Activated naive CD4-positive, alpha-beta T cell treated with anti-CD3 and anti-CD28 coated beads for 36 hours (primary cell): ENCODE data around the gene CYP2R1. TPM values are rescaled to one million over a fixed set of nuclear protein-coding genes. Genes with fewer than 3 reads are reported as not detected.

ENCODE experiments used
- CTCF ChIA-PET: fragments of 350-600 bp; sonication (Branson Sonifier 250); formaldehyde crosslinking; loops from one replicate; lab custom pipeline; 2021; ENCODE audit warnings: antibody characterized with exemption; lab: Charles Lee
- DNase-seq: peaks from one replicate; pipeline ENCODE4 v3.0.0-alpha.2; 2020
- H3K27ac Mint-ChIP-seq: one replicate; pipeline ENCODE4 v1.8.0; 2021; ENCODE audit warnings: mild to moderate bottlenecking, mixed read lengths
- H3K27me3 Mint-ChIP-seq: one replicate; pipeline ENCODE4 v1.8.0; 2021; ENCODE audit warnings: low read depth, mixed read lengths
- H3K36me3 Mint-ChIP-seq: one replicate; pipeline ENCODE4 v1.8.0; 2021; ENCODE audit warnings: low read depth, mixed read lengths
- H3K4me1 Mint-ChIP-seq: one replicate; pipeline ENCODE4 v1.8.0; 2021; ENCODE audit warnings: low read depth, mixed read lengths
- H3K4me3 Mint-ChIP-seq: one replicate; pipeline ENCODE4 v1.8.0; 2021; ENCODE audit warnings: mild to moderate bottlenecking, moderate library complexity, mixed read lengths
- H3K9me3 Mint-ChIP-seq: one replicate; pipeline ENCODE4 v1.8.0; 2021; ENCODE audit warnings: mixed read lengths
- intact Hi-C: fragments of 100-400 bp; cut with micrococcal nuclease; formaldehyde crosslinking; loops from one replicate; pipeline ENCODE4 v1.15.1; 2023
- total RNA-seq, 2 experiments: library from RNA; stranded (reverse); gene quantifications; one replicate each; pipeline ENCODE4 v1.2.3, GENCODE V29; 2021

The CYP2R1 gene
- total RNA-seq, 2 experiments from 2014 or later: 12.0 to 12.6 TPM

GRCh38 chr11:14906993-14907392 lies 15.0 kb upstream of the CYP2R1 start:
- intact Hi-C loops: loop anchor here (1.0 to 10.0 kb wide), 5 partner anchors 117 to 1132 kb away; no protein-coding TSS in a partner anchor
- no peak overlapping the region for H3K4me3 Mint-ChIP-seq
- no peak overlapping the region for H3K27ac Mint-ChIP-seq
- DNase-seq: no peak
- CTCF ChIA-PET: interaction anchor here (0.5 to 8.3 kb wide), 63 partner anchors 9 to 452 kb away, joined by 3 to 181 read pairs (median 9); partner anchors contain the start of genes CALCB, COPB1, CYP2R1 and PDE3B
- no peaks in the 10 kb centered on the region for H3K9me3 Mint-ChIP-seq
- H3K27me3 Mint-ChIP-seq: no peaks in the 10 kb centered on the region
- no peaks in the 10 kb centered on the region for H3K36me3 Mint-ChIP-seq
- peaks cover 39% of the 10 kb centered on the region for H3K4me1 Mint-ChIP-seq

DNA sequence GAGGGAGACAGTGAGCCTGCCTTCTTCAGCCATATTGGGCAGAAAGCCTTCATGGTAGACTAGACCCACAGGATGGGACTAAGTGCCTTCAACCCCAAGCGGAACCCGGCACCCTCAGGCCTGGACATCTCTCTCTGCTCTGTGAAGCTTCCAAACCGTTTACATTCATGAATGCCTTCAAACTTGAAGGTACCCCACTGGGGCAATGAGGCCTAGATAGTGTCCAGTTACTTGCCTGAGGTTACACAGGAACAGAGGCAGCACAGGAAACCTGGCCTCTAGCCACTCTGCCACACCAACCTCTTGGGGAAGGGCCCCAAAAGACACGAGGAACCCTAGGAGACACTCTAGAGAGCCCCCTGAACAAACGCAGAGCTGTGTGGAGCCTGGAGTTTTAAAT lies 14.5 kb upstream of the CYP2R1 start:
- Mint-ChIP-seq H3K9me3 (no peaks in the 10 kb centered on the region), H3K27me3 (no peaks in the 10 kb centered on the region), H3K4me3 (peak overlapping the region; percentile 41), H3K36me3 (no peaks in the 10 kb centered on the region), H3K4me1 (peaks cover 39% of the 10 kb centered on the region), H3K27ac (no peak overlapping the region)
- CTCF ChIA-PET: interaction anchor here (0.6 to 8.3 kb wide), 55 partner anchors 9 to 452 kb away, joined by 3 to 181 read pairs (median 9); partner anchors contain the start of genes CALCB, COPB1, CYP2R1 and PDE3B
- intact Hi-C loops: loop anchor here (5.0 to 10.0 kb wide), 2 partner anchors 949 to 1132 kb away; no protein-coding TSS in a partner anchor
- DNase-seq: peak; percentile 9

DNA sequence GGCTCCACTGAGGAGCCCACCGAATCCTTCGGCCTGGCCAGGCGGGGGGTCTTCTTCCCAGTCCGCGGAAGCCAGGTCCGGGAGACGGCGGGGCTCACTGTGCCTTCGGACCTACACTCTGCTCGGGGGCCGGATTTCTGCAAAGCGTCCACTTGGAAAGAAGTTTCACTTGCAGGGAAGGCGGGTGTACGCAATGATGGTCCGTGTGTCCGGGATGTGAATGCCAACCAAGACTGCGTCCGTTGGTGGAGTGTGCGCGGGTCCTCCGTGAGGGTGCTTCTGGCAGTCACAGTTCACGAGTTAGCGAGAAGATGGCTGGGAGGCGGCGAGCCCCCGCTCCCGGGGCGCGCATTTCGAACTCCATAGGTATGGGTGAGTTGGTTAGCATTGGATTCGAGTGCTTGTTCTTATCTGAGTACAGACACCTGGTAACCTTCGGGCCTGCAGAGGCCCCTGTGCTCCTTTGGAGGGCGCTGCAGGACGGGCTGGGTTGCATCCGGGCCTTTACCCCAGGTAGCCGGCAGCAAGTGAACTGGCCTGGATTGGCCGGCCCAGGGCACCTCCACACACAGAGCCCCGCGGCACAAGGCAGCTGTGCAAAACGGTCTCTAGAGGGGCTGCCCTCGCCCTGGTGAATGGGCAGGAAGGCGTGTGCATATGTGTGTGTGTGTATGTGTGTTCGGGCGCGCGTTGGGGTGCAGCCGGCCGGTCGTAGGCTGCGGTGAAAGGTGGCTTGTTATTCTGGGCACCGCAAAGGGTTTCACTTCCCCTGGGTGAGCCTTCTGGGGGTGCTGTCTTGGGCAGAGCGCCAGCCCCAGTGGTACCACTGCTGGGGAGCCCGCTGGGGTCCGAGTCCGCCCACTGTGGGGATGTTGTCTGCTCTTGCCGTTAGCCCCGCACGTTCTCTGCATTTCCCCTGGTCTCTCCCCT lies 13.3 kb upstream of the CYP2R1 start:
- Mint-ChIP-seq H3K4me3 (peak overlapping the region; percentile 92), H3K9me3 (no peaks in the 10 kb centered on the region), H3K36me3 (no peaks in the 10 kb centered on the region), H3K4me1 (peaks cover 39% of the 10 kb centered on the region), H3K27me3 (no peaks in the 10 kb centered on the region), H3K27ac (peak overlapping the region; percentile 84)
- DNase-seq: peak; percentile 91
- intact Hi-C loops: loop anchor here (1.0 to 10.0 kb wide), 8 partner anchors 13 to 1131 kb away; partner anchors contain the start of genes COPB1, CYP2R1, PDE3B and PSMA1
- CTCF ChIA-PET: interaction anchor here (0.5 to 8.3 kb wide), 24 partner anchors 12 to 452 kb away, joined by 3 to 181 read pairs (median 4); partner anchors contain the start of genes CALCB, CYP2R1, PDE3B and PSMA1

- peak; percentile 88 for DNase-seq
- Mint-ChIP-seq H3K36me3 (no peaks in the 10 kb centered on the region), H3K4me3 (peak overlapping the region; percentile 92), H3K4me1 (peaks cover 39% of the 10 kb centered on the region), H3K27me3 (no peaks in the 10 kb centered on the region), H3K9me3 (no peaks in the 10 kb centered on the region), H3K27ac (peak overlapping the region; percentile 69)
- intact Hi-C loops: loop anchor here (1.0 to 10.0 kb wide), 8 partner anchors 12 to 1130 kb away; partner anchors contain the start of genes COPB1, CYP2R1, PDE3B and PSMA1
- CTCF ChIA-PET: interaction anchor here (0.5 to 8.3 kb wide), 16 partner anchors 12 to 450 kb away, joined by 3 to 181 read pairs (median 4); partner anchors contain the start of gene CYP2R1
These were observed 12.7 kb upstream of the CYP2R1 start for GRCh38 chr11:14904745-14905103.

DNA sequence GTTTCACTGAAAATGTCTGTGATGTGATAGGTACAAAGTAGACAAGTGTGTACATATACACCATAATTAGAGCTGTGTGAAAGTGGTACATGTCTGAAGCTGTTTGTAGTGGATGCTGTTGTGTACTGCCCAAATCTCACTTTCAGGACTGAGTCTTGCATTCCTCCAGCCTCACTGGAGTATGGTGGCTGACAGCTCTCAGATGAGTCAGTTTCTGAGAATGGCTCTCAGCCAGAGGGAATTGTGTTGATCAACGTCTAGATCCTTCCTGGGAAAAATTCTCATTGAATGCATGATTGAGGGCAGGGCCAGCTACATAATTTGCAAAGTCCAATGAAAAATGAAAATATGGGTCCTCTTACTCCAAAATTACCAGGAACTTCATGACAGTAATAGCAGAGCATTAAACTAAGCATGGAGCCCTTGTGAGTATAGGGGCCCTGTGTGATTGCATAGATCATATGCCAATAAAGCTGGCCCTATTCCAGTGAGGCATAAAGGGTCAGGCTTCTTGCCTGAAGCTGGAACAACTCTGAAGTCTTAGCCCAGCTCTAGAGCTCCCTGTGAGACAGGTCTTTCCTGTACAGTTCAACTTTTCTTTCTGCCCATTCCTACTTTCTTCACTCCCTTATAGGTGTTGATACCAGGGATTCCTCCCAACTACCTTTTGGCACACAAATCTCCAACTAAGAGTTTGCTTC lies 10.8 kb upstream of the CYP2R1 start:
- intact Hi-C loops: loop anchor here (10.0 kb wide), 1 partner anchor 1128 kb away; no protein-coding TSS in a partner anchor
- H3K4me1 Mint-ChIP-seq: peaks cover 28% of the 10 kb centered on the region

DNA sequence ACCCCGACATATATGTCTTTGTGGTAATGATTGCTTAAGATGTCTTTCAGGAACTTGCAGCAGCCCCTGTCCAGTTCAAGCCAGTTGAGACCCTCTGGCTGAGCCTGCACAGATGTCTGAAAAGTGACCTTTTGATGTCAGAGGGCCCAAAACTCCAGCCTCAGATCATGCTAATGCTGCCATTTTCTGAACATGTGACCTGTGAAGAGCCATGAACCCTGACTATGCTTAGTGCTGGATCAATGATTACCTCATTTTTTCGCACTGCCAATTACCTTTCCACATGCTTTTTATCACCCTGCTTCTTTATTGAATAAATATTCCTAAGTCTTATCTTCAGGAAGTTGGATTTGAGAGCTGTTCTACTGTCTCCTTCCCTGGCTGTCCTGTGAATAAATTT lies 6.9 kb upstream of the CYP2R1 start:
- intact Hi-C loops: no loop called here
- Mint-ChIP-seq H3K4me1 (peaks cover 17% of the 10 kb centered on the region), H3K9me3 (no peaks in the 10 kb centered on the region), H3K27ac (no peak overlapping the region), H3K27me3 (no peaks in the 10 kb centered on the region), H3K4me3 (no peak overlapping the region), H3K36me3 (no peaks in the 10 kb centered on the region)
- DNase-seq: no peak
- CTCF ChIA-PET: interaction anchor here (0.6 to 1.6 kb wide), 2 partner anchors 8 to 258 kb away, joined by 6 to 10 read pairs; no protein-coding TSS in a partner anchor

More for the DNA sequence above, 10.8 kb upstream of the CYP2R1 start:
- Mint-ChIP-seq H3K27me3 (no peaks in the 10 kb centered on the region), H3K36me3 (no peaks in the 10 kb centered on the region), H3K27ac (no peak overlapping the region), H3K4me3 (no peak overlapping the region), H3K9me3 (no peaks in the 10 kb centered on the region)
- no peak for DNase-seq
- CTCF ChIA-PET: interaction anchor here (0.5 to 8.3 kb wide), 5 partner anchors 10 to 371 kb away, joined by 5 to 115 read pairs (median 8); partner anchors contain the start of gene CYP2R1

DNA sequence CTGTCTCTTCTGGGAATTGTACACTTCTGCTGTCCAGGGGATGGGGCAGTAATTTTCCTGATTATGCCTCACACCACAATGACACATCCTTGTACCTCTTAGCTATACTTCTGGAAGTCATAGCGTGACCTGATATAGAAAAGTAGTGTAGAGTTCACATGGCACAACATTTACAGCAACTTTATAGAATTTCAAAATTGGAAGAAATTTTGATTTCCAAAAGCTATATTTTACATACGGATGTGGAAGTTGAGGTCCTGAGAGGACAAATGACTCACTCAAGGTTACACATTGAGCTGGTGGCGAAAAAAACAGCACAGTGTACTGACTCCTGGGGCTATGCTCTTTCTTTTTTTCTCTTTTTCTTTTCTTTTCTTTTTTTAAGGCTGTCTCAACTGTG lies 6.3 kb upstream of the CYP2R1 start:
- CTCF ChIA-PET: interaction anchor here (0.6 to 1.6 kb wide), 3 partner anchors 9 to 335 kb away, joined by 3 to 10 read pairs (median 6); no protein-coding TSS in a partner anchor
- H3K4me1 Mint-ChIP-seq: peaks cover 21% of the 10 kb centered on the region
- H3K27me3 Mint-ChIP-seq: no peaks in the 10 kb centered on the region
- intact Hi-C loops: no loop called here
- DNase-seq: no peak
- no peak overlapping the region for H3K4me3 Mint-ChIP-seq
- no peak overlapping the region for H3K27ac Mint-ChIP-seq
- no peaks in the 10 kb centered on the region for H3K9me3 Mint-ChIP-seq
- no peaks in the 10 kb centered on the region for H3K36me3 Mint-ChIP-seq

DNA sequence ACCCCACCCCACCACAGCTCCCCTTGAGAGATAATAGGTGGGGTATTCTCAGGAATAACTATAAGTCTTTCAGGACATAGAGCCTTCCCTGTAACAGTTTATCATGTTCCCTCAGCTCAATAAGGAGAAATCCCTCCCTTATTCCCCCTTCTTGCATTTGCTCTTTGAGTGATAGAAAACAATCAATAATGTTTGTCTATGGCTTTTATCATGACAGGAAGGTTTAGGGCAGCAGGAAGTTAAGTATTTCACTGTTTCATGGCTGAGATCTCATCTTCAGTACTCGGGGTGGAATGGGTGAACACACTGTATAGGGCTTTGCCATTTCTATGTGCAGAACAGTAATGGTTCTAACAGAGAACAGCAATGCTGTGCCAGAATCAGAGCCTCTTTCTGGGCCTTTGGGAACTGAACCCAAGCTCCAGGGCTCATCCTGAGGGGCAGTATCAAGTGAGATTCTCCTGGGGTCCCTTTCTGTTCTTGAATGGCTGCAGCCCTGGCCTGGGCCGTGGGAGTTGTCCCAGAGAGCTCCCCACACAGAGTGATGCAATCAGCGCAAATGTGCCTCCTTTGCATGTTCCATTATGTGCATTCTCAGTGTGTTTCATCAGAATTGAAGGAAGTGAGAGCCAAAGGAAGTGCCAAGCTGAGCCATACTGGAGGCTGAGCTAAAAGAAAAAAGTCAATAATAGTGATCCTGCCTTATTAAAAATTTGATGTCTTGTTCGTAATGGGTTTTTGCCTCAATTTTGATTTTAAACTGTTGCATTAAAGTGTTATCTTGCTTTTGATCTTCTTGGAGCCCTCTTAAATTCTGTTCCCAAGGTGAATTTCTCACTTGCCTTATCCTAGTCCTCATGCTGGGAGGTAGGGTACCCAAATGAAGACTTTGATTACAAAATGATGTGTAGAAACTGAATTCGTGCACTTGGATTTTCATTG lies 2.9 kb upstream of the CYP2R1 start:
- H3K27ac Mint-ChIP-seq: peak overlapping the region; percentile 62
- H3K4me3 Mint-ChIP-seq: no peak overlapping the region
- peaks cover 39% of the 10 kb centered on the region for H3K4me1 Mint-ChIP-seq
- DNase-seq: peak; percentile 60
- H3K27me3 Mint-ChIP-seq: no peaks in the 10 kb centered on the region
- peaks cover 4% of the 10 kb centered on the region for H3K9me3 Mint-ChIP-seq
- H3K36me3 Mint-ChIP-seq: peaks cover 5% of the 10 kb centered on the region
- intact Hi-C loops: loop anchor here (5.0 kb wide), 1 partner anchor 1028 kb away; no protein-coding TSS in a partner anchor
- CTCF ChIA-PET: interaction anchor here (8.0 kb wide), 1 partner anchor 11 kb away, joined by 115 read pairs; no protein-coding TSS in a partner anchor

DNA sequence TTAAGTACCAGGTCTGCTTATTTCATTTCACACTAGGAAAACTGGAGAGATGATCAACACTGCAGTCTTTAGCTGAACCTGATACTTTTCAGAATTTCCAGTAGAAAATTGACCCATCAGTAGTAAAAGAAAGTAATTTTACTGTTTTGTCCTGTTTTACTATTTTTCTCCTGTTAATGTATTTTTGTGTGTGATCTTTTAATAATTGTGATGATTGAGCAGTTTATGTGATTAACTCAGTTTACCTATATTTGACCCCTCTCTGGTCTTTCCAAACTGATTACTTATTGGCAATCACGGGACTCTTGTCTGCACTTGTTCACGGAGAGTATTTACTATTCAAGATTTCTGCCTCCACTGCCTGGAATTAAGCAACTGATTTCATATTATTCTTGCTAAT lies 546 bp upstream of the CYP2R1 start:
- Mint-ChIP-seq H3K9me3 (peaks cover 4% of the 10 kb centered on the region), H3K27me3 (no peaks in the 10 kb centered on the region), H3K36me3 (peaks cover 5% of the 10 kb centered on the region), H3K4me3 (peak overlapping the region; percentile 86), H3K27ac (peak overlapping the region; percentile 85), H3K4me1 (peaks cover 50% of the 10 kb centered on the region)
- intact Hi-C loops: loop anchor here (1.0 to 5.0 kb wide), 3 partner anchors 13 to 1025 kb away; no protein-coding TSS in a partner anchor
- DNase-seq: no peak
- CTCF ChIA-PET: interaction anchor here (0.7 to 8.0 kb wide), 5 partner anchors 14 to 247 kb away, joined by 3 to 115 read pairs (median 5); no protein-coding TSS in a partner anchor

DNA sequence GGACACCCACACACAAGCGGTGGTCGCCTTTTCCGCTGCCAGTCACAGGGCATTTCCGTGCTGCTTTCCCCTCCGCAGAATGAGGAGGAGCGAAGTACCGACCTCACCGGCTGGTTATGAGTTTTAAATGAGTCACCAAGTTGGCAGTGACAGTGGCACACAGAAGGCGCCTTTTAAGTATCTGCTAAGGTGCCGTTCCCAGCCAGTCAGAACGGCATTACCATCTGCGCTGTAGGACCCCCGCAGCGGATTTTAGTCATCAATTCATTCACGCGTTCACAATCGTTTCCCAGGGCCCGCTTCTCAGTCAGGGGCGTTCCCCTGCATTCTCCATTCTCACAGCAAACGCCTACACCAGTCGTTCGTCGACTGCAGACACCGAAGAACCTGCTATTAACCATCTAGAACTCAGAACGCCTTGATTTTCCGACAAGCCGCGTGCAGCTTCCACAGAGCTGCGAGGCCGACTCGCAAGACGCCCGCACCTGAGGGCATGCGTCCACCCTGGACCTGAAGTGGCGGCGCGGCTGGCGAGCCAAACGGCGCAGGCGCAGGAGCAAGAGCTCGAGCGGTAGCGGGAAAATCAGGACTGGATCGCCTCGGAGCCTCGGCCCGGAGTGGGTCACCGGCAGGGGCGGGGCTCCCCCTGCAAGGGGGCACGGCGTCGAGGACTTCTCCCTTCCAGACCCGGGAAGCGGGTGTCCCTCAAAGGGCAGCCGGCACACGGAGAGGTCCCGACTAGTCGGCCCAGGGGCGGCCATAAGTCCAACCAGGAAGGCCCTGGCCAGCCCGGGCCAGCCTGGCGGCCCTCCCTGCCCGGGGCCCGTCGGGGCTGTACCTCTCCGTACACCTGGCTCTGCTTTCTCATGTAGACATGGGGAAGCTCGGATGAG lies 642 bp downstream of the CYP2R1 start:
- H3K36me3 Mint-ChIP-seq: peaks cover 5% of the 10 kb centered on the region
- H3K9me3 Mint-ChIP-seq: peaks cover 4% of the 10 kb centered on the region
- H3K4me1 Mint-ChIP-seq: peaks cover 59% of the 10 kb centered on the region
- H3K27me3 Mint-ChIP-seq: no peaks in the 10 kb centered on the region
- intact Hi-C loops: loop anchor here (1.0 to 5.0 kb wide), 16 partner anchors 14 to 1847 kb away; partner anchors contain the start of genes C11orf58, COPB1 and PSMA1
- peak overlapping the region; percentile 98 for H3K27ac Mint-ChIP-seq
- H3K4me3 Mint-ChIP-seq: peak overlapping the region; percentile 86
- CTCF ChIA-PET: interaction anchor here (0.7 to 8.0 kb wide), 8 partner anchors 15 to 372 kb away, joined by 3 to 115 read pairs (median 4); partner anchors contain the start of gene CALCB
- DNase-seq: peak; percentile 94
